ENCODE data around the gene BLOC1S3.

BLOC1S3 gene, protein sequence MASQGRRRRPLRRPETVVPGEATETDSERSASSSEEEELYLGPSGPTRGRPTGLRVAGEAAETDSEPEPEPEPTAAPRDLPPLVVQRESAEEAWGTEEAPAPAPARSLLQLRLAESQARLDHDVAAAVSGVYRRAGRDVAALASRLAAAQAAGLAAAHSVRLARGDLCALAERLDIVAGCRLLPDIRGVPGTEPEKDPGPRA

DNA sequence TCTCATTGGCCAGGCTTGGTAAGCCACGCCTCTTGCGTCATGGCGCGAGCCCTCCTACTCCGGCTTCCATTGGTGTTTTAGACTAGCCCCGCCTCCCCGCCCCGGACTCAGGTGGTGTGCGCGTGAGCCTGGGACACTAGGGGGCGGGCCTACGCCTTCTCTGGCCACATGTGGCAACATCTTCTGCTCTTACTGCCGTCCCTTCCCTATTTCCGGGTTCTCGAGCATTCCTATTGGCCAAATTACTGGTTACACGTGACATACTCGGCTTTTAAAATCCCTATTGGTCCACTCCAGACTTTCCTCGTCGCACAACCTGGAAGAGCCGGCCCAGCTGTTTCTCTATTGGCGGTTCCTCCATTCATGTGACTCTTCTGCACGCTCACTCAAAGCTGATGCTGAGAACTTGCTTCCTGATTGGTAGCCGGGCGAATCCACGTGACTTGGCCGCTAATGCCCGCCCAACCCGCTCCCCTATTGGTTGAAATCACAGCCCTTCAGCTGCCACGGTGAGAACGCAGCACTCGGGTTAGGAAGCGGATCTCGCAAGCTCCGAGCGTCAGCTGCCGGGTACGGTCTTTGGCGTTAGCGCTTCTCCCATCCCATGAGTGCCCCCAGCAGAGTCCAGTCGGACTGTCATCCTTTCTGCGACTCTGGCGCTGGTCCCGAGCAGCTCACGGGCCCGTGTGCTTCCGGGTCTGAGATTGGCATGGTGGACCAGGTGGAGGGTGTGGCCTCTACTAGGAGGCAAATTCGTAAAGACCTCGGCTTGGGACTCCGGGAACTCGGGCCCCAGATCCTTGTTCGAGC is at the start of gene BLOC1S3:
BLOC1S3 (plus strand) TSS at position 523 of the 810 bp plus-strand sequence. CDS start 513 bp downstream, outside the sequence.
- H3K4me3 ChIP-seq (ENCODE audit: low read depth, low read length, poor library complexity, severe bottlenecking): peak within 1 kb of the TSS; percentile 87
- peak within 1 kb of the TSS; percentile 95 for H3K4me2 ChIP-seq (ENCODE audit: low read length)
- no peaks in the 10 kb centered on the region for H4K20me1 ChIP-seq (ENCODE audit: insufficient read depth, low read length)
- H3K27ac ChIP-seq (ENCODE audit: low read depth, low read length, poor library complexity, severe bottlenecking): peak within 1 kb of the TSS; percentile 64
- peaks cover 9% of the 10 kb centered on the region; the same call in 1 of the 2 replicates for H3K36me3 ChIP-seq (ENCODE audit: insufficient read depth, low read length)
- H2AFZ ChIP-seq (ENCODE audit: low read length): 0 out of 2 replicates have a peak within 1 kb of the TSS, but pooled peaks have one; percentile 5
- H3F3A ChIP-seq (ENCODE audit: insufficient read depth, low read length): no peaks in the 10 kb centered on the region
- no peaks in the 10 kb centered on the region for H3K27me3 ChIP-seq (ENCODE audit: insufficient read depth, low read length)
- peak within 1 kb of the TSS; percentile 80 for H3K9ac ChIP-seq (ENCODE audit: low read length)
- no peaks in the 10 kb centered on the region for H3K9me3 ChIP-seq (ENCODE audit: low read length)
- peaks cover 3% of the 10 kb centered on the region; the same call in 1 of the 2 replicates for H3K79me2 ChIP-seq (ENCODE audit: insufficient read depth, low read length)
- peaks cover 24% of the 10 kb centered on the region for H3K4me1 ChIP-seq (ENCODE audit: insufficient read depth, low read length, severe bottlenecking)
- H3K9me2 ChIP-seq (ENCODE audit: low read depth, low read length): no peaks in the 10 kb centered on the region
- TF ChIP-seq, protein P1, sequence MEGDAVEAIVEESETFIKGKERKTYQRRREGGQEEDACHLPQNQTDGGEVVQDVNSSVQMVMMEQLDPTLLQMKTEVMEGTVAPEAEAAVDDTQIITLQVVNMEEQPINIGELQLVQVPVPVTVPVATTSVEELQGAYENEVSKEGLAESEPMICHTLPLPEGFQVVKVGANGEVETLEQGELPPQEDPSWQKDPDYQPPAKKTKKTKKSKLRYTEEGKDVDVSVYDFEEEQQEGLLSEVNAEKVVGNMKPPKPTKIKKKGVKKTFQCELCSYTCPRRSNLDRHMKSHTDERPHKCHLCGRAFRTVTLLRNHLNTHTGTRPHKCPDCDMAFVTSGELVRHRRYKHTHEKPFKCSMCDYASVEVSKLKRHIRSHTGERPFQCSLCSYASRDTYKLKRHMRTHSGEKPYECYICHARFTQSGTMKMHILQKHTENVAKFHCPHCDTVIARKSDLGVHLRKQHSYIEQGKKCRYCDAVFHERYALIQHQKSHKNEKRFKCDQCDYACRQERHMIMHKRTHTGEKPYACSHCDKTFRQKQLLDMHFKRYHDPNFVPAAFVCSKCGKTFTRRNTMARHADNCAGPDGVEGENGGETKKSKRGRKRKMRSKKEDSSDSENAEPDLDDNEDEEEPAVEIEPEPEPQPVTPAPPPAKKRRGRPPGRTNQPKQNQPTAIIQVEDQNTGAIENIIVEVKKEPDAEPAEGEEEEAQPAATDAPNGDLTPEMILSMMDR (IDR thresholded peaks at IDR 0.05; ENCODE audit: low read length): peak; percentile 38; the same call in 1 of the 2 replicates
- TF ChIP-seq EZH2 (IDR thresholded peaks at IDR 0.05; ENCODE audit: borderline replicate concordance, low read length): no peak

DNA sequence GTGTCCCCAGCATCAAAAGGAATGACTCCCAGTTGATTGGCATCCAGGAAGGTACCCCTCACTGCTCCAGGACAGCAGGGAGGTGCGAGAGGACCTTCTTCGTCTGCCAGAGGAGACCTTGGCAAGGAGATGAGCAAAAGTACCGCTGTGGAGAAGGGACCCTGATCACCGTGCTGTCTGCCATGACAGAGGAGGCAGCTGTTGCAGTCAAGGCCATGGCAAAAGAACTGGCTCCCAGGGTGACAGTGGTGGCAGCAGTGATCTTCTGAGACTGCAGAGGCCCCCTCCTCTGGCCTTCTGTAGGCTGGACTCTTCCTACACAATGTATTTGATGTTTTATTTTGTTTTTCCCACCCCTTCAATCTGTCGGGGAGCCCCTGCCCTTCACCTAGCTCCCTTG is 49.8 kb upstream of the BLOC1S3 start:
- TF ChIP-seq EZH2 (IDR thresholded peaks at IDR 0.05; ENCODE audit: borderline replicate concordance, low read length): no peak
- TF ChIP-seq, protein P1 (IDR thresholded peaks at IDR 0.05; ENCODE audit: low read length): no peak
- Histone ChIP-seq H3K27me3 (ENCODE audit: insufficient read depth, low read length) (no peaks in the 10 kb centered on the region), H3K36me3 (ENCODE audit: insufficient read depth, low read length) (peaks cover 4% of the 10 kb centered on the region; the same call in 1 of the 2 replicates), H3K4me3 (ENCODE audit: low read depth, low read length, poor library complexity, severe bottlenecking) (no peak overlapping the region), H3K4me2 (ENCODE audit: low read length) (no peak overlapping the region), H3K4me1 (ENCODE audit: insufficient read depth, low read length, severe bottlenecking) (peaks cover 18% of the 10 kb centered on the region), H3K27ac (ENCODE audit: low read depth, low read length, poor library complexity, severe bottlenecking) (no peak overlapping the region), H3K9me3 (ENCODE audit: low read length) (no peaks in the 10 kb centered on the region), H3K9me2 (ENCODE audit: low read depth, low read length) (no peaks in the 10 kb centered on the region), H3F3A (ENCODE audit: insufficient read depth, low read length) (no peaks in the 10 kb centered on the region), H2AFZ (ENCODE audit: low read length) (no peak overlapping the region), H4K20me1 (ENCODE audit: insufficient read depth, low read length) (no peaks in the 10 kb centered on the region), H3K9ac (ENCODE audit: low read length) (no peak overlapping the region), H3K79me2 (ENCODE audit: insufficient read depth, low read length) (0 out of 2 replicates have a peak, but pooled peaks cover 4% of the 10 kb centered on the region)

DNA sequence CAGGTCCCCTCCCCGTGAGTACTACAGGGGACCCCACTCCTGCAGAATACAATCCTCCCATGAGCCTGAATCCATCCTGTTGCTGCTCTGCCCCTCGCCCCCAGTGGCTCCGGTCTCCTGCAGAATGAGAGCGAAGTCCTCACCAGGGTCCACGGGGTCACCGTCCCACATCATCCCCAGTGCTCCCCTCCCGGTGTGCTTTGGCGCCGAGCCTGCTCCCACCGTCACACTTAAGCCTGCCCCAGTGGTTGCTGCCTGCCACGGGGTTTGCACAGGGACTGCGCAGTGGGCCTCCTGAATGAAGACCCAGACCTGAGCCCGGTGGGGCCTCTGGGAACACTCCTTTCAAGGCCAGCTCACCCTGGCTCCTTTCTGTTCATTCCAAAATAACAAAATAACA is 48.3 kb upstream of the BLOC1S3 start:
- Histone ChIP-seq H3K4me1 (ENCODE audit: insufficient read depth, low read length, severe bottlenecking) (peaks cover 33% of the 10 kb centered on the region), H4K20me1 (ENCODE audit: insufficient read depth, low read length) (no peaks in the 10 kb centered on the region), H3K9ac (ENCODE audit: low read length) (no peak overlapping the region), H3K27me3 (ENCODE audit: insufficient read depth, low read length) (no peaks in the 10 kb centered on the region), H3K9me3 (ENCODE audit: low read length) (no peaks in the 10 kb centered on the region), H3K4me2 (ENCODE audit: low read length) (no peak overlapping the region), H3K9me2 (ENCODE audit: low read depth, low read length) (no peaks in the 10 kb centered on the region), H3K79me2 (ENCODE audit: insufficient read depth, low read length) (0 out of 2 replicates have a peak, but pooled peaks cover 4% of the 10 kb centered on the region), H3K27ac (ENCODE audit: low read depth, low read length, poor library complexity, severe bottlenecking) (peak overlapping the region; percentile 47), H2AFZ (ENCODE audit: low read length) (no peak overlapping the region), H3K4me3 (ENCODE audit: low read depth, low read length, poor library complexity, severe bottlenecking) (no peak overlapping the region), H3K36me3 (ENCODE audit: insufficient read depth, low read length) (peaks cover 4% of the 10 kb centered on the region; the same call in 1 of the 2 replicates), H3F3A (ENCODE audit: insufficient read depth, low read length) (no peaks in the 10 kb centered on the region)
- TF ChIP-seq EZH2 (IDR thresholded peaks at IDR 0.05; ENCODE audit: borderline replicate concordance, low read length): no peak
- TF ChIP-seq, protein P1 (IDR thresholded peaks at IDR 0.05; ENCODE audit: low read length): no peak

All from OCI-LY1 (cell line).